Esophagus squamous epithelium (tissue), 4 donors: ENCODE results near the gene HS6ST2.

Source experiments
- POLR2A ChIP-seq, 4 donors: fragments of 450-650 bp; IDR thresholded peaks; one replicate each; pipeline ENCODE4 v1.6.1; 2017; ENCODE audit warnings: antibody characterized with exemption in 4 of 4, mild to moderate bottlenecking in 4 of 4, moderate library complexity in 3 of 4
- TF ChIP-seq, protein P1 (sequence below), 6 experiments: fragments of 450-650 bp in 4 of 6; fragments of 200-600 bp in 2 of 6; sonication (generic) in 2 of 6; IDR thresholded peaks; one replicate each; pipeline ENCODE4 v1.5.1; 2016 to 2019; ENCODE audit warnings: antibody characterized with exemption in 6 of 6, mild to moderate bottlenecking in 4 of 6, moderate library complexity in 4 of 6

DNA sequence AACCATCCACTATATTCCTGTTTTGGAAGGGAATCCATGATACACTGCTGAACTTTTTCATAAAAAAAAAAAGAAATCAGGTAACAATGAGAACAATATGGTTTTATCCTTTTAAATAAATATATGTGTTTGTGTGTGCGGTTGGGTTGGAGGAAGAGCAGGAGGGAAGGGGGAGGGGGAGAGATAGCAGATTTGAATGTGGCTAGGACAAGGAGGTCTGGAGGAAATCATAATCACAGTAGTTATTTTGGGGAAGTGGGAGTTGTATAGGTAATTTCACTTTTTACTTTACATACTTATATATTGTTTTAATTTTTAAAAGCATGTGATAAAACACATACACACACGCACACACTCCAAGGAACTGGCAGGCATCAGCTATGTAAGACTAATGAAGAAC, 335.1 kb downstream of the HS6ST2 start:
- TF ChIP-seq, protein P1, sequence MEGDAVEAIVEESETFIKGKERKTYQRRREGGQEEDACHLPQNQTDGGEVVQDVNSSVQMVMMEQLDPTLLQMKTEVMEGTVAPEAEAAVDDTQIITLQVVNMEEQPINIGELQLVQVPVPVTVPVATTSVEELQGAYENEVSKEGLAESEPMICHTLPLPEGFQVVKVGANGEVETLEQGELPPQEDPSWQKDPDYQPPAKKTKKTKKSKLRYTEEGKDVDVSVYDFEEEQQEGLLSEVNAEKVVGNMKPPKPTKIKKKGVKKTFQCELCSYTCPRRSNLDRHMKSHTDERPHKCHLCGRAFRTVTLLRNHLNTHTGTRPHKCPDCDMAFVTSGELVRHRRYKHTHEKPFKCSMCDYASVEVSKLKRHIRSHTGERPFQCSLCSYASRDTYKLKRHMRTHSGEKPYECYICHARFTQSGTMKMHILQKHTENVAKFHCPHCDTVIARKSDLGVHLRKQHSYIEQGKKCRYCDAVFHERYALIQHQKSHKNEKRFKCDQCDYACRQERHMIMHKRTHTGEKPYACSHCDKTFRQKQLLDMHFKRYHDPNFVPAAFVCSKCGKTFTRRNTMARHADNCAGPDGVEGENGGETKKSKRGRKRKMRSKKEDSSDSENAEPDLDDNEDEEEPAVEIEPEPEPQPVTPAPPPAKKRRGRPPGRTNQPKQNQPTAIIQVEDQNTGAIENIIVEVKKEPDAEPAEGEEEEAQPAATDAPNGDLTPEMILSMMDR (IDR thresholded peaks at IDR 0.05), result no peak
- TF ChIP-seq POLR2A (IDR thresholded peaks at IDR 0.05), result no peak
